SU-DHL-6 (cell line): ENCODE measurements around the gene GPR135.
"Not testable (repeated sequence)": the region's sequence is repeated elsewhere in the genome, so short reads cannot be mapped to it uniquely, and the experiment has no call there.

ENCODE experiments used
- CTCF ChIP-seq: fragments of 200-600 bp; sonication (generic); IDR thresholded peaks from one replicate; pipeline ENCODE4 v1.5.1; 2017; ENCODE audit warnings: antibody characterized with exemption, mild to moderate bottlenecking, low read length, moderate library complexity; ENCODE audit not compliant: insufficient read depth, poor library complexity, severe bottlenecking
- EZH2phosphoT487 ChIP-seq: fragments of 200-600 bp; sonication (generic), shearing (Covaris generic); conservative IDR thresholded peaks from 2 replicates; pipeline ENCODE4 v1.6.1; 2018; ENCODE audit warnings: mild to moderate bottlenecking, antibody characterized with exemption, low read length, moderate library complexity, mixed read lengths

- not testable (repeated sequence) for TF ChIP-seq CTCF, EZH2phosphoT487
Measured at GRCh38 chr14:59448673-59449072, 16.5 kb downstream of the GPR135 start.
